Gastrocnemius medialis (tissue), 4 donors: ENCODE results near the gene P2RX1.

Experiments used
- CTCF ChIP-seq, 5 experiments: fragments of 450-650 bp in 3 of 5; fragments of 200-600 bp in 2 of 5; sonication (generic) in 2 of 5; IDR thresholded peaks in 4 of 5; conservative IDR thresholded peaks in 1 of 5; 1 replicate in 4 of 5; 2 replicates in 1 of 5; pipeline ENCODE4 v1.5.1; 2016 to 2019; ENCODE audit warnings: antibody characterized with exemption in 5 of 5, mild to moderate bottlenecking in 3 of 5, moderate library complexity in 3 of 5
- POLR2A ChIP-seq, 2 donors: fragments of 450-650 bp; IDR thresholded peaks; one replicate each; pipeline ENCODE4 v1.6.1; 2017; ENCODE audit warnings: antibody characterized with exemption in 2 of 2, mild to moderate bottlenecking in 2 of 2, moderate library complexity in 2 of 2

GRCh38 chr17:3946711-3947235, 30.5 kb upstream of the P2RX1 start:
- TF ChIP-seq POLR2A (IDR thresholded peaks at IDR 0.05) (no peak), CTCF (IDR thresholded peaks at IDR 0.05 in 4 of 5, conservative IDR thresholded peaks at IDR 0.05 in 1 of 5) (no peak)
